Hematopoietic multipotent progenitor cell (in vitro differentiated cells): ENCODE measurements around the gene LAMA4. TPM values are rescaled to one million over a fixed set of nuclear protein-coding genes. Genes with fewer than 3 reads are reported as not detected.

Experiments
- DNase-seq, 3 donors: peaks; one replicate each; pipeline ENCODE4 v3.0.0-alpha.2; 2011 to 2015; ENCODE audit warnings: low read depth in 2 of 3, low spot score in 2 of 3
- total RNA-seq: library from RNA; depleted of rRNA; stranded (reverse); fragments of >200 nt; gene quantifications from one replicate; pipeline ENCODE4 v1.2.3, GENCODE V29; 2012

Gene LAMA4
- total RNA-seq, 1 donor, result 0.54 TPM

DNA sequence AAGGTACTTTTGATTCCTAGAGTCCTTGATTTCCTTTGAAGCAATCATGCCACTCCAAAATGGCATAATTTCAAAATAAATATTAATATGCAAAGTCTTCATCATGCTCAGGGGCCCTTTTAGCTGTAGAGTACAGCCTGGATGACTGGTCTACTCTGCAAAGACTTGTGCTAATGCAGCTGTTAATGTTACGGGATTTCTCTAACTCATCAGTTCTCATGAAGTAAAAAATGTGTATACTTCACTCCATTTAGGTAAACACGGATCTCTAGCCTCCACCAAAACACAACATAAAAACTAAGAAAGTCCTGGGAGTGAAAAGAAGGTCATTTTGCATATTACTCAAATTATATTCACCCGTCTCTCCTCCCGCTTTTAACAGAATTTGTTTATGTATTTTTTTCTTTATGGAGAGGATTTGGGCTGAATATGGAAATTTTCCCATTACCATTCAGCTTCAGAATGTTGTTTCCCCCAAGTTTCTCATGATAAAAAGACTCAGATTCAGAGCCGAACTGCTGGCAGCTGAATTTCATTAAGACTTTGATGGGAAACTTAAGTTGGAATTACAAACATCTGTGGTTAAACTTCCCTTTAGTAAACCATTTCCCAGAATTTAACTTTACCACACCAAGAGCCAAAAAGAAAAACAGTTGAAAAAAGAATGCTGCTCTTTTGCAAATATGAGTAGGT lies 8.7 kb downstream of the LAMA4 start:
- no peak for DNase-seq

DNA sequence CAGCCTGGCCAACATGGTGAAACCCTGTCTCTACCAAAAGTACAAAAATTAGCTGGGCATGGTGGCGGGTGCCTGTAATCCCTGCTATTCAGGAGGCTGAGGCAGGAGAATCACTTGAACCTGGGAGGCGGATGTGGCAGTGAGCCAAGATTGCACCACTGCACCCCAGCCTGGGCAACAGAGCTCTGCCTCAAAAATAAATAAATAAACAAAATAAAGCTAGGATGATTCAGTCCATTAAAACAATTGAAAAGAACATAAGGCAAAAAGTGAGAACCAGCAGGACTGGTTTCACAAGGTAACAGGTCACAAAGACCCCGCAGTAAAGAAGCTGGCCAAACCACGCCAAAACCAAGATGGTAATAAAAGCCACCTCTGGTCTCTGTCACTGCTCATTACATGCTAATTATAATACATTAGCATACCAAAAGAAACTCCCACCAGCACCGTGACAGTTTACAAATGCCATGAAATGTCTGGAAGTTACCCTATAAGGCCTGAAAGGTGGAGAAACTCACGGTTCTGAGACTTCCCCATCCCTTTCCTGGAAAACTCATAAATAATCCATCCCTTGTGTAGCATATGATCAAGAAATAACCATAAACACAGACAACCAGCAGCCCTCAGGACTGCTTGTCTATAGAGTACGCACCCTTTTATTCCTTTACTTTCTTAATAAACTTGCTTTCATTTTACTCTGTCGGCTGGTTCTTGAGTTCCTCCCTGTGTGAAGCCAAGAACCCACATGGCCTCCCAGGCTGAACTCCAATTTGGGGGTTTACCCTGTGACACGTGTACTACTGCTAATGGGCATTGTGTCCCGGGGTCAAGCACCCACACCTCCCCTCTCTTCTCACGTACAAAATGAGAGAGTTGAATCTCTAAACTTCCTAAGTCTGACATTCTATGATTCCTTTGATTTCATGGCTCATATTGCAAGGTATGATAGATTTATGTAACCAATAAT lies 10.2 kb downstream of the LAMA4 start:
- no peak for DNase-seq

DNA sequence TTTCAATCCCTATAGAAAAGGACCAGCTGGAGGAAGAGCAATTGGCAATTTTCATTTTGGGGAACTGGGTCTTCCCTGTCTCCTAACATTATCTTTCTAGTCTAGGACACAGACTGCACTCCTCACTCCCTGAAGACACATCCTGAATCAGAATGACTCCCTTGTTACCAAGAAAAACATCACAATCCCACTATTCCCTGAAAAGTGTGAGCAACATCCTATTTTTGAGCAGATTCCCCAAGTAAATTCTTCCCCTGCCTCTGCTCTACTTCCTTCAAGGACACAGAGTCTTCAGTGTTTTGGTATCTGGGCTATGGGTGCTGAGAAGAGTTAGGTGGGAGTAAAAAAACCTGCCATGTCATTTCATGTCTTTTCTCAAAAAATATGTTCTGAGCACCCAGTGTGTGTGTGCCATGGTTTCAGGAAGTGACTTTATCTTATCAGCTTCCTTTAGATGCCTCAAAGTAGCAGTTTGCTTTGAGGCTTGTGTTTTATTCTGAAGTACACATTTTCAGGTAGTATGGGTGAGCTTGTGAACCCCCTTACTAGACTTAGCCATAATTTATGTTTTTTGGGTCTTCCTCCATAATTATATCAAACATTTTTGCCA lies 12.4 kb downstream of the LAMA4 start:
- DNase-seq, result peak in 2 of 3 donors; percentile 21 to 55

GRCh38 chr6:112237595-112237994 lies 16.8 kb downstream of the LAMA4 start:
- DNase-seq, result no peak

GRCh38 chr6:112237066-112237465 lies 17.3 kb downstream of the LAMA4 start:
- DNase-seq, result no peak

- peak in 2 of 3 donors; percentile 45 to 64 for DNase-seq
Measured at GRCh38 chr6:112235956-112236355, 18.4 kb downstream of the LAMA4 start.

DNA sequence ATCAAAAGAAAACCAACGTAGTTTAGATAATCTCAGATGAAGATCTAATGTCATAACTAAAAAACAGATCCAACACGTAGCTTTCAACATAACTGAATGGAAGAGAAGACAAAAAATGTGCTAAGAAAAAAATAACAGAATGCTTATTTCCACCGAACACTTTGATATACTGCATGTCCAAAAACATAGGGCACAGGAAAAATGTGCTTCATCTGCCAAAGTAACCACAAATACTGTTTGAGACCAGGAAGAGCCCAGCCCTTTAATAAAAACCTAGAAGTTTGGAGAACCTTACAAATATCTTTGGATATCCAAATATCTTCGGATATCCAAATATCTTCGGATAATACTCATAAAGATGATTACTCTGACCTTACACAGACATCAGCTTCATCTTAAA lies 19.8 kb downstream of the LAMA4 start:
- peak in 1 of 3 donors; percentile 14 for DNase-seq

DNA sequence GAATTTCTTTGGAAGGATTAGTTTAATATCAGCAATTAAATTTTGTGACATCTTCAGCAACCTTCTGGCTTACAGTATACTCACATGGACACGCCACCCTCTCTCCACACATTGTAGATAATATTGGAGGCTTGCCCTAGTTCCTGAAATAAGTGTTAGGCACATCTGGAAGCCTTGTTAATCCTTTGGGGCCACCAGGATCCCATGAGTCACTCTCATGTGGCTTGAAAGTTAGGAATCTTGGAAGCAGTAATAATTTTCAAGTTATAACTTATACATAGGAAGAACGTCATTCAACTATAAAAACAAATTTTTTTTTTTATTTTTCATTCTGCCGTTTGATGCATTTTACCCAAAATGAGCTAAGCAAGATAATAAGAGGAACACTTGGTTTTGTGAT lies 20.5 kb downstream of the LAMA4 start:
- no peak for DNase-seq

DNA sequence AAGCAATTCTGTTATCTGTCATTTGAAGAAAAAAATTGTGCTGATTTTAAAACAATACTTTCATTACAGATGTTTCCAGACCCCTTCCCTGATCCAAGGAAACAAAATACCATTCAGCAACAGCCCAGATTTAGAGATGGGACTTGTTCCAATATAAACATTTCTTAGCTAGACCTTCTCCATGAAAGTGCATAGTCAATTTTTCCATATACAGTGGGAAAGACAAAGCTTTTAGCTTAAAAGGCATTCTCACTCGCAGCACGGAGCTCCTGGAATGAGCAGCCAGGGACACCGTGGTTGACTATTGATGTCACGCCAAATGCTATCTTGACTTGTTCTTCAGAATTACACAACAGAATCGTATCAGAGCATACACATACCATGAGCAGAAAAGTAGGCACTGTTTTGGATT lies 21.5 kb downstream of the LAMA4 start:
- DNase-seq, result no peak

DNA sequence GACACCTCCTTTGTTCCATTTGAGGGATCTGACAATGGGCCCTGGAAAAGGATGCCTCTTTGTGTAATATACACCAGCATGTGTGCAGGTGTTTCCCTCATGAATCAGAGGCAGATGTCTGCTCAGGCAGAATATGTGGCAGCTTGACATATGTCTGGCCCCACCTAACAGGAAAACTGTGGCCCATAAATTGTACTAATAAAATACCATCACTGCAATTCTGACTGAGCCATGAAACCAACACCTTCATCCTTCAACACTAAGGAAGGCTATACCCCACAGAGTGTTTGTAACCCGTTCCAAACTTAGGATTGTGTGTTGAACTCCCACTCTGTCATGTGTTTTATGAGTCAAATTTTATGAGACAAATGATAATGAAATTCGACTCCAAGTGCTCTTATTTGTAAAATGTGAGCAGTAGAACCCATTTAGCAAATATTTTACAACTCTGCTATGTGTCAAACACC lies 22.7 kb downstream of the LAMA4 start:
- peak in 2 of 3 donors; percentile 7 to 20 for DNase-seq

GRCh38 chr6:112231164-112231563 lies 23.2 kb downstream of the LAMA4 start:
- DNase-seq, result no peak

GRCh38 chr6:112228480-112229332 lies 25.7 kb downstream of the LAMA4 start:
- no peak for DNase-seq

GRCh38 chr6:112227992-112228391 lies 26.4 kb downstream of the LAMA4 start:
- no peak for DNase-seq

- DNase-seq, result no peak
Measured at GRCh38 chr6:112227411-112227810, 27.0 kb downstream of the LAMA4 start.

DNA sequence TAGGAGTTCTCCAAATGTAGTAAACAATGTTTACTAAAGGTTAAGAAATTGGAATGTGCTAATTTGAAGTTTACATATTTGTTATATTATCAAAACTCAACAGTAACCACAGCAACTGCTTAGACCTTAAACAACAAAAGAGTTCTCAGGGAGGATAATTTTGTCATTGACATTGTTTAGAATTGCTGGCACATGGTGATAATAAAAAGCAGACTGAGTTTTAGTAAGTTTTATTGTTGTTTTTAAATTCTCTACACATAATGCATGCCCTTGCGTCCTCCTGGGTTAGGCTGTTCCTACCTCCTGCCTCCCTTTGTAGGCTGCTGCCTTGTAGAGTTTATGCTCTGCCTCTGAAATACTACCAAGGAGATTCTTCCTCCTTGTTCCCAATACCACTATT lies 28.7 kb downstream of the LAMA4 start:
- no peak for DNase-seq

GRCh38 chr6:112224088-112224487 lies 30.3 kb downstream of the LAMA4 start:
- no peak for DNase-seq

GRCh38 chr6:112223070-112223861 lies 31.1 kb downstream of the LAMA4 start:
- no peak for DNase-seq

DNA sequence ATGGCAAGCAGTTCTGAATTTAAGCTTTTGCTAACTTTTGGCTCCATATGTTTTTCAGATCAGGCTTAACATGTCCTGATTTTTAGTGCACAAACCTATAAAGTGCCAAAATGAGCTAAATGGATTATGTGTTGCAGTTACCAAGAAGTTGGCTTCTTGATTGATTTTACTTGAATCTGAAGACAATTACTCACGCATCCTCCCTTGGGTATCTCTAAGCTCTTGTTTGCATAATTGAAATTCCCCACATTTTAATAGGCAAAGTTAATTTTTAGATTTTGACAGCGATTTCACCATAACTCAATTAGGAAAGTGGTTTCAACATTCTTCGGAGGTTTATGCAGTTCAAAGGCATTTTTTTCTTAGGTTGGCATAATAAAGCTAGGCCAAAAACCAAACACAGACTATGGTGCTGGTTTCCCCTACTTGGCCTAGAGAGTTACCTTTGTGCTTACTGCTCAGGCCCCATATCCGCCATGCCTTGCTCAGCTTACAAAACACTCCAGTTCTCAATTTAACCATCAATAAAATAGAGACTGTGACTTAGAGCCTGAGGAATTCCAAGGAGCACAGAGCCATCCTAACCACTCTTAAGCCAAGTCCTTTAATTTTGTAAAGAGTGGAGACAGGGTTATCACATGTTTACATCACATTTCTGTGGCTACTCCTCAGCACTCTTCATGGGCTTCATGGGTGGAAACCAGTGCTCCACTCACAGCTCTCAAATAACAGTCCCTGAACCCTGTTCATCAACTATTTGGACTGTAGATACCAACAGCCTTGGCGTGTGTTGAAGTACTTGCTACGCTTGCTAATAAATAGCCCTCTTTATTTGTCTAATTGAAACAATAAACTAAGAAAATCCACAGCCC lies 32.1 kb downstream of the LAMA4 start:
- no peak for DNase-seq

DNA sequence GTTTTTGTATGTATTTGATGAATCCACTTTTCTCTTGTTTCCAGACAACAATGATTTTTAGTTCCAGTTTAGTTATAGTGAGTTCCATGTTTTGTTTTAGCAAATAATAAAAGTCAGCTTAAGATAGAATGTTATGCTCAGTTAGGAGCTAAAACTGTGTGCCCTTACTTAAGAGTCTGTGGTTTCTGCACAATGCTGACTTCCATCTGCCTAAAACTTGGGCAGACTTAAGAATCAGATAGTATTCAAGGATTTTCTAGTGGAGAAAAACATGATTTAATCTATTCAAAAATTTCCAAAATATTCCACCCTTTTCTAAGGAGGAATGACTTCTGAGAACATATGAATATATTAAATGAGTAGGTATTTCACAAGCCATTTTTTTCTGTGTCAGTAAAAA lies 32.8 kb downstream of the LAMA4 start:
- DNase-seq, result no peak
